ENCODE data around the gene OLIG1.

- TF ChIP-seq POLR2AphosphoS5 (IDR thresholded peaks at IDR 0.05; ENCODE audit: borderline replicate concordance, low read depth, low read length), result no peak
- no peak for TF ChIP-seq EZH2 (IDR thresholded peaks at IDR 0.05)
- TF ChIP-seq FOXP2 (optimal IDR thresholded peaks at IDR 0.05; ENCODE audit: control extremely low read depth, extremely low read length, insufficient read depth), result no peak
These were observed 5.8 kb downstream of the OLIG1 start for GRCh38 chr21:33075596-33076195.
